ENCODE measurements around the gene RADIL.

The RADIL gene

DNA sequence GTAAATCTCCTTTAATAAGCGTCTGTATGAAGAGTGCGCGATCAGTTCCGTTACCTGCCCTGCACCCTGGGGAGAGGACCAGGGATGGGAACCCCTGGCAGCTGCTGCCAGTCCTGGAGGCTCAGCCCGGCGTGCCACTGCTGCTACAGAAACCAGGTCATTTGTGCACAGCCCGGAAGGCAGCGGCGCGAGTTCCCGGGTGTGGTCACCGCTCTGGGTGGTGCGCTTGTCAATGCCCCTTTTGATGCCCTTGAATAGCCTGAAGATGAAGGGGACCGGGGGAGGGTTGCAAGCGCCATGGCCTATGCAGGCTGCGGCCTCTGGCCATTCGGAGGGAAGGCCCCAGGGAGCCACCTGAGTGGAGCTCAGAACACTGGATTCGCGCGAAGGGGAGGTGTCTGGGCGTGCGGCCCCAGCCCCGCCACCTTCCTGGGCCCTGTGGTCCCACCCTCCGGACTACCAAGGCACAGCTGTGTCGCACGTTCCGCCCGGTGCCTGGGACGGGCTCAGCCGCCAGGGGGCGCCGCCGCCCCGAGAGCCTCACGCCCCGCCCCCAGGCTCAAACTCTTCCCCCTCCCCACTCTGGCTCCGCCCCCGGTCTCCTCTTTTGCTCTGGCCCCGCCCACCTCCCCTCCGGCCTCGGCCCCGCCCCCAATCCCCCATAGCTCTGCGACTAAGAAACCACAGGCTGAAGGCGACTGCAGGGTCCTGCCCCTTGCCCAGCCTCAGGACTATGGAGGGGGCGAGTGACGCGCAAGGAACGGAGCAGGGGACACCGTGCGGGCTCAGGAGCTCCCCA, 91.6 kb downstream of the RADIL start:
- DNase-seq, result no peak

DNA sequence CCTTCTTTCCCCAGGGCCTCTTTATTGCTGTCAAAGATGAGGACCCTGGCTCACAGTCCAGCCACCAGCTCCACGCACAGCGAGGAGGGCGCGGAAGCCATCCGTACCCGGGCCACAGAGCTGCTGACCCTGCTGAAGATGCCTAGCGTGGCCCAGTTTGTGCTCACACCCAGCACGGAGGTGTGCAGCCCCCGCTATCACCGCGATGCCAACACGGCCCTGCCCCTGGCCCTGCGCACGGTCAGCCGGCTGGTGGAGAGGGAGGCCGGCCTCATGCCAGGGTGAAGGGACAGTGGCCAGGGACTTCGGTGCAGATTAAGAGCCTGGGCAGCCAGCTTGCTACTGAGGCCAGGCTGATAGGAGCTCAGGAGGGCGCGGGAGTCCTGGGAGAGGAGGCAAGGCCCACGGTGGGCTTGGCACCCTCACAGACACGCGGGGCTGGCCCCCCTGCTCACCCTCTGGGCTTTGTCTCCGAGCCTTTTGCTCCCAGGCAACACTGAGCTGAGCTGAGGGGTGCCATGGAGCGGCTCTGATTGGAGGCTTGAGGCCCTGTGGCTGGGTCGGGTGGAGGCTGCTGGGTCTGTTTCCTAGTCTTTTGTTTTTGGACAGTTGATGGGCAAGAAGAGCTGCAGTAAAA, 92.3 kb downstream of the RADIL start:
- no peak for DNase-seq

DNA sequence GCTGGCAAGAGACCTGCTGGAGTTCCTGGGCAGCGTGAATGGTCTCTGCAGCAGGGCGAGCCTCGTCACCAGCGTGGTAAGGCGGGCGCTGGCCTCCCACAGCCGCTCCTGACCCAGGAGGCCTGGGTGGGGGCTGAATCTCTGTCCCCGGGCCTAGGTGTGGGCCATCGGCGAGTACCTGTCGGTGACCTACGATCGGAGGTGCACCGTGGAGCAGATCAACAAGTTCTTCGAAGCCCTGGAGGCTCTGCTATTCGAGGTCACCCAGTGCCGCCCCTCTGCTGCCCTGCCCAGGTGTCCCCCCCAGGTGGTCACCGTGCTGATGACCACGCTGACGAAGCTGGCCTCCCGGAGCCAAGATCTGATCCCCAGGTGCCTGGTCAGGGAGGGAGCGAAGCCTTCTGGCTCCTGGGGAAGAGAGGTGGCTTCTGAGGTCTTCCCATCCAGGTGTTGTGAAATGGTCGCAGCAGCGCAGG, 93.0 kb downstream of the RADIL start:
- DNase-seq, result no peak

DNA sequence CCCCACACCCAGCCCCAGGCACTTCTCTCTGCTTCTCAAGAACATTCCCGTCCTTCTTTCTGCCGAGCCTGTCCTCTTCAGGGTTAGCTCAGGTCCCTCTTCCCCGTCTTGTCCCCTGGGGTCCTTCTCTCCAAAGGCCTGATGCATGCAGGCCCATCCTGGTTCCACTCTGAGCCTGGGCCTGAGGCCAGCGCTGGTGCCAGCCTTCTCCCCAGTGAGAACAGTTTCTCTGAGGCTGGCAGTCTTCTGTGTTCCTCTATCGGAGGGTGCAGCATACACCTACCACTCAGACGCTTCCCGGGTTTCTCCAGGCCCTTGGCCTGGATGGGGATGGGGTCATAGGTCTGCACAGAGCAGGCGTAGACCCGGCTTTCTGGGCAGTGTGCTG, 93.4 kb downstream of the RADIL start:
- DNase-seq, result no peak

DNA sequence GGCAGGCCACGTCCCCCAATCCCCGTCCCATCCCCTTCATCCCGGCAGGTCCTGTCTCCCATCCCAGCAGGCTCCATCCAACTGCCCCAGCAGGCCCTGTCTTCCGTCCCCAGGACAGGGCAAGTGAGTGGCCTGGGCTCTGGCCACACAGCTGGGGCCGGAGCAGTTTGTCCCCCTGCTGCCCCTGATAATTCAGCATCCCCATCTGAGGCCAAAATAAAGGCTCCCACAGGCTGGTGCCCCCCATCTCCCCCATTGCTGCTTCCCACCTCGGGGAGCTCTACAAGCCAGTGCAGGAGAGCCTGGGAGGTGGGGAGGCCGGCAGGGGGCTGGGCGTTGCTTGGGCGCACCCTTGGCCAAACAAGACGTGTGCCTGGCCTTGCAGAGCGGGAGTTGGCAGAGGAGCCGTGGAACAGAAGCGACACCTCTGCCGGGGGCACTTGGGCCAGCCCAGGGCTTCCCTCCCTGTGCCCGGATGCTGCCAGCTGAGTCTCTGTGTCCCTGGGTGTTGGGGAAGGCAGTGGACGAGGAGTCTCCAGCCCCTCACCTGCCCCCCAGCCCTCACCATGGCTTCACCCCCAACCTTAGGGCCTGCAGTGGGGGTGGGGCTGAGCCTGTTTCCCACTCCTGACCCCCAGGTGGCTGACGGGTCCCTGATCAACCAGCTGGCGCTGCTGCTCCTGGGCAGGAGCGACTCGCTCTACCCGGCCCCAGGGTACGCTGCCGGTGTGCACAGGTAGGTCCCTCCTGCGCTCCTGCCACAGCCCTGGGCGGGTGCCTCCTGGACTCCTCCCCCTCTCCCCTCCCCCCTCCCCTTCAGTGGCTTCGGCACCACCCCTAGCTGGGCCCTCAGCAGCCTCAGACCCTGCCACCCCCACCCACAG, 94.1 kb downstream of the RADIL start:
- no peak for DNase-seq

DNA sequence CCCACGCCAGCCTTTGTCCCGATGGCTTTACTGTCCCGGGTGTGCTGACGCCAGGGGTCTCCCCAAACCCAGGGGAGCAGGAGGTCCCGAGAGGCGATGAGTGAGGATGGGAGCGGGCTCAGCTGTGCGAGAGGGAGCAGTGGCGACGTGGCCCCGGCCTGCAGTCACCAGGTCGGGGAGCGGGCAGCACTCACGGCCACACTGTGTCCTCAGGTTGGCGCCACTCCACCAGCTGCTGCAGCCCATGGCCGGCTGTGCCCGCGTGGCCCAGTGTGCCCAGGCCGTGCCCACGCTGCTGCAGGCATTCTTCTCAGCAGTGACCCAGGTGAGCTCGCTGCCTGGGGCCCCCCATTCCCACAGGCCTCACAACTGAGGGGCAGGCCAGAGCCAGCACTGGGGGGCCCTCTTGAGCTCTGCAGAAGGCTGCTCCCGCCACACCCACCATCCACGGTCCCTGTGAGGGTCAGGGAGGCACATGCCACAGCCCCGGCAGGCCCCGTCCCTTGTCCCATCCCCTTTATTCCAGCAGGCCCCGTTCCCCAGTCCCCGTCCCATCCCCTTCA, 94.8 kb downstream of the RADIL start:
- no peak for DNase-seq

DNA sequence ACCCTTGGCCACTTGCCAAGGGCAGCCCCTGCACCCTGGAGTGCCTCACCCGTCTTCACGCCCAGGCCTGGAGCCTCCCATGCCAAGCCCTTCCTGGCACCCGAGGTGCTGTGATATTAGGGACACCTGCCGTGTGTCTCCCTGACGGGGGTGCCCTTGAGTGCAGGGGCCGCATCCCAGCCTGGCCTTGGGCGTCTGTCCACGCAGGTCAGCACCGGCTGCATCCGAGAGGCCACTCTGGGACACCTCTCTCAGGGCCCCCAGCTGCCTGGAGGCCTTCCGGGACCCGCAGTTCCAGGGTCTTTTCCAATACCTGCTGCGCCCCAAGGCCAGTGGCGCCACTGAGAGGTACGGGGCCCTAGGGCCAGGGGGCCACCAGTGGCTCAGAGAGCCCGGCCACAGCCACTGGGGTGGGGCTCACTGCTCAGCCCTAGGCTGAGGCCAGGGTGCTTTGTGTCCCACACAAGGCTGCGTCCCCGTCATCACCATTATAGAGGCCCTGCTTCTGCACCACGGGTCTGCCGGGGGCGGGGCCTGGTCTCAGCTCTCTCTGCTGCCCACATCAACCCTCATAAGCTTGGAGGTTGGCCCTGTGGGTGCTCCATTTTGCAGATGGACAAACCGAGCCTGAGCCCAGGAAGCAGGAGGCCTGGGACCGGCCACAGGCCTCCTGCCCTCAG, 95.4 kb downstream of the RADIL start:
- DNase-seq, result no peak

DNA sequence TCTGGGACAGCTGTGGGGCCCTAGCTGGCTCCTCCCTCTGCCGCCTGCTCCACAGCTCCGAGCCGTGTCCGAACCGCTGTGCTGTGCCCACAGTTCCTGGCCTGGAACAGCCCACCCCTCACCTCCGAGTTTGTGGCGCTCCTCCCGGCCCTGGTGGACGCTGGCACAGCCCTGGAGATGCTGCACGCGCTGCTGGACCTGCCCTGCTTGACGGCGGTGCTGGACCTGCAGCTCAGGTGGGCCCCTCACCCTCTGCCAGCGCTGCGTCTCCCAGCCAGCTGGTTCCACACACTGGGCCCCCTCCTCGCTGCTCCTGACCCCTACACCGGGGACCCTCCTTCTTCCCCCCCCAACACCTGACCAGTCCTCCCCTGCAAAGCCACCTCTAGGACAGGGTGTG, 96.0 kb downstream of the RADIL start:
- no peak for DNase-seq

DNA sequence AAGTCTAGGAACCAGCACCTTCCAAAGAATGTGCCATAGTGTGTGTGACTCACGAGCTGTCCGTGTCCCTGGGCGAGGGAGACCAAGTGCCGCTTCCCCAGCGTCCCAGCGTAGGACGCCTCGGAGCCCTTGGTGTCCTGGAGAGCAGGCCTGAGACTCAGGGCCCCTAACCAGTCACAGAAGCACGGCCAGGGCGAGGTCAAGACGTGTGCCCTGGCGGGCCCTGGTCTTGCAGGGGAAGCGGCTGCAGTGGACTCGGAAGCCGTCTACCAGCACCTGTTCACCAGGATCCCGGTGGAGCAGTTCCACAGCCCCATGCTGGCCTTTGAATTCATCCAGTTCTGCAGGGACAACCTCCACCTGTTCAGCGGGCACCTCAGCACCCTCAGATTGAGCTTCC, 97.5 kb downstream of the RADIL start:
- no peak for DNase-seq

DNA sequence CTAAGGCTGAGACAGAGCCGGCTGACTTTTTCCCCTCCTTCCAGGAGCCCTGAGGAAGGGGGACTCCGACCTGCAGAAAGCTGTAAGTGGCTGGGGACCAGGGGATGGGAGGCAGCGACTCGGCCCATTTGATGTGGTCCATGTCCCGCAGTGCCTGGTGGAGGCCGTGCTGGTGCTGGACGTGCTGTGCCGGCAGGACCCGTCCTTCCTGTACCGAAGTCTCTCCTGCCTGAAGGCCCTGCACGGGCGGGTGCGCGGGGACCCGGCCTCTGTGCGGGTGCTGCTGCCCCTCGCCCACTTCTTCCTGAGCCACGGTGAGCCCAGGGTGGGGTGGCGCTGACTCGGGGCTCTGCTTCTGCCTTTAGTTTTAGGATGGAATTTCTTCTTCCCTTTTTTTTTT, 98.1 kb downstream of the RADIL start:
- DNase-seq, result no peak

DNA sequence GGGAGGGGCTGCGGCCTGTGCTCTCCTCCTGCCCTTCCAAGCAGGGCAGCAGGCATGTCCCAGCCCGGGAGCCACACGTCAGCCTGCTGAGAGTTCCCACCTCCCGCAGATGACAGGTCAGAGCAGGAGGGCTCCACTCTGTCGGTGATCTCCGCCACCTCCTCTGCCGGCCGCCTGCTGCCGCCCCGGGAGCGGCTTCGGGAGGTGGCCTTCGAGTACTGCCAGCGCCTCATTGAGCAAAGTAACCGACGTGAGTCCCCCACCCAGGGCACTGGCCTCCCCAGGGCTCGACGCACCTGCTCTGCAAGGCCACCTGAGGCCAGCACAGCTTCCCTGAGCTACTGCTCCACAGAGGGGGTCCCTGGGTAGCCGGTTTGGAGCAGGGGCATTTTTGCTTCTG, 98.7 kb downstream of the RADIL start:
- no peak for DNase-seq

DNA sequence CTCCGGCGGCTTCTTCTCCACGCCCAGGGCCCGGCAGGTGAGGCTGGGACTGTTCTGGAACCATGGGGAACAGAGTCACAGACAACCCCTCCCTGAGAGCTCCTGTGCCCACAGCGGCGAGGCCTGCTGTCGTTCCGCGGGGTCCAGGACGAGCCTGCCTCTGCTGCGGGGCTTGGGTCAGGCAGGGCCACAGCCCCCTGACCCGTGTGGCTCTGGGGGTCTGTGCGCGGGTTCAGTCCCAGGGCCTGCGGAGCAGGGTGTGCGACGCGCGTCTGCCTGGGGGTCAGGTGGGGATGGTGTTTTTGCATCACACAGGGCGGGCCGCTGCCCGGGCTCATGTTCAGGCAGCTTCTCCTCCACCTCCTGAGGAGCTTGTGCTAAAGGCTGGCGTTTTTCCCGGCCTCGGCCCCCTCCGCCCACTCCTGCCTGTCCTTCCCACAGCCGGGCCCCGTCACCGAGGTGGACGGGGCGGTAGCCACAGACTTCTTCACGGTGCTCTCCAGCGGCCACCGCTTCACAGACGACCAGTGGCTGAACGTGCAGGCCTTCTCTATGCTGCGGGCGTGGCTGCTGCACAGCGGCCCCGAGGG, 99.7 kb downstream of the RADIL start:
- no peak for DNase-seq

DNA sequence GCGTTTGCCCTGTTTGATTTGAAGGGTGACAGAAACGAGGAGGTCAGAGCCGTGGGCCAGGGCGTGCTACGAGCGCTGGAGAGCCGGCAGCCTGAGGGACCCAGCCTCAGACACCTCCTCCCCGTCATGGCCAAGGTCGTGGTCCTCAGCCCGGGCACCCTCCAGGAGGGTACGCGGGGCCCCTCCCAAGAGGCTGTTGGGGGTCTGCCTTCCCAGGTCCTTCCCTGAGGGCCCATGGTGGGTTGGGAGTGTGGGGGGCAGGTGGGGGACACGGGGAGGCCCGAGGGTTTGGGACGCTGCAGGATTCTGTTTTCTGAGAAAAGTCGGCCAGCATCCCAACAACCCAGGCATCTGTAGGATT, 100.2 kb downstream of the RADIL start:
- no peak for DNase-seq

DNA sequence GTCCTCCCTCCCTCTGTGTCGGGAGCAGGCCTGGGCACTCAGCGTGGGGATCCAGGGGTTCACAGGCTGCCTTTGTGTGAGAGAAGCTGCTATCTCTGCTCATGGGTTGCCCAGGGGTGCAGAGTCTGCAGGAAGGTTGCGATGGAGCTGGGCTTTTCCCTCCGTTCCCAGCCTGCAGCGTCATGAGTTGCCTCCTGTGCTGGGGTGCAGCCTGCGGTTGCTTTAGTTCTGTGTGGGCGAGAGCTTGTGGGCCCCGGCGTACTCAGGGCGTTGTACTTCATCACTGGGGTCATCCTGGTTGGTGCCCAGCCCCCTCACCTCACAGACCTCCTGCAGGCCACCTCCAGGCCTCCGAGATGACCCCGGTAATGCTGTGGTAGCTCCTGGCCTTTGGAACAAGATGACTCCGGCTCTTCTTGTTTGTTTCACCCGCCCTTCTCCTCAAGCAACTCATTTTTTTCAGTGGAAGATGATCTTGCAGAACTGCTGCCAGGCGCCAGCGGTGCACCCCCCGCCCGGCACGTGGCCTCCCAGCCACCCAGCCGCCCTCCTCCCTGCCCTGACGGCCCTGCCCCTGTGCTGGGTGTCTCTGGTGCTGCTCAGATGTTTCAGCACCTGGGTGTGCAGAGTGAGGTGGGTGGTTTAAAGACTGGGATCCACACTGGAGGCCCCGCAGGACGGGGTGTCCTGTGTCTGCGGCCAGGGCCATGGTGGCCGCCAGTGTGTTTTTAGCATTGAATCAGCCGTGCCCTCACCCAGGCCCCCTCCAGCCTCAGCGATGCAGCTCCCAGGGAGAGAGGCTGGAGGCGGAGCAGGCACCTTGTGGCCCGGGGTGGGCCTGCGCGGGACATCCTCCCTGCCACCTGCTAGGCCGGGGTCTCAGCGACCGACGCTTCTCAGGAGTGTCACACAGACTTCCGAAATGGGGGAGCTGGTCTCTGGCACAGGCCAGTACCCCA, 100.9 kb downstream of the RADIL start:
- DNase-seq, result no peak

DNA sequence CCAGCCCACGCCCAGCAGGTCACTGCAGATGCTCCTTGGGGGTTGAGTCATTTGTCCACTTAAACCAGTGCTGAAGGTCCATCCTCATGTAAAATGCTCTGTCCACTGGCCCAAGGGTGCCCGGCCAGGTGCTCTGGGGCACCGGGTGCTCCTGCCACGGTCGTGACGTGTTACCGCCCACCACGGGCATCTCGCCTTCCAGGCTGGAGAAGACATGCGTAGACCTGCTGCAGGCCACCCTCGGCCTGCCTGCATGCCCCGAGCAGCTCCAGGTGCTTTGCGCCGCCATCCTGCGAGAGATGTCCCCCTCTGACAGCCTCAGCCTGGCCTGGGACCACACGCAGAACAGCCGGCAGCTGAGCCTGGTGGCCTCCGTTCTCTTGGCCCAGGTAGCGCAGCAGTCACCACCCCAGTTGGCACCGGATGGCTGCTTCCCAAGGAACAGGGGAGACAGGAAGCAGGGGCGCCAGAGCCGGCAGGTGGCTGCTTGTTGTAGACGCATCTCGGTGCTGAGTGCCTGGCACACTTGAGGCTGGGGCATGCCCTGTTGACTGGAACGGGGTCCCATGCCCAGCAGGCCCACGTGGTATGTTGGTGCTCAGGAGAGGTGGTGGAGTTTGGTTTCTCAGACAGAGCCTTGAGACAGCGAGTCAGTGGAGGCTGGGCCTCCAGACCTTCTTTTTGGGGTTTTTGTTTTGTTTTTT, 102.0 kb downstream of the RADIL start:
- no peak for DNase-seq

DNA sequence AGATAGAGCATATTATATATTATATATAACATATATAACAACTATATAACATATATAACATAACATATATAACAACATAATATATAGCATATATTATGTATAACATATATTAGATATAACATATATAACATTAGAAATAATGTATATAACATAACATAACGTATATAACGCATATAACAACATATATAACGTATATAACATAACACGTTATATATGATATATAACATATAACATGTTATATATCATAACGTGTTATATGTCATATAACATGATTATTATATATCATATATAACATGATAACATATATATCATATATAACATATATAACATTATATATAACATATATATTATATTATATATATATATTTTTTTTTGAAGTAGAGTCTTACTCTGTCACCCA, 104.4 kb downstream of the RADIL start:
- no peak for DNase-seq

DNA sequence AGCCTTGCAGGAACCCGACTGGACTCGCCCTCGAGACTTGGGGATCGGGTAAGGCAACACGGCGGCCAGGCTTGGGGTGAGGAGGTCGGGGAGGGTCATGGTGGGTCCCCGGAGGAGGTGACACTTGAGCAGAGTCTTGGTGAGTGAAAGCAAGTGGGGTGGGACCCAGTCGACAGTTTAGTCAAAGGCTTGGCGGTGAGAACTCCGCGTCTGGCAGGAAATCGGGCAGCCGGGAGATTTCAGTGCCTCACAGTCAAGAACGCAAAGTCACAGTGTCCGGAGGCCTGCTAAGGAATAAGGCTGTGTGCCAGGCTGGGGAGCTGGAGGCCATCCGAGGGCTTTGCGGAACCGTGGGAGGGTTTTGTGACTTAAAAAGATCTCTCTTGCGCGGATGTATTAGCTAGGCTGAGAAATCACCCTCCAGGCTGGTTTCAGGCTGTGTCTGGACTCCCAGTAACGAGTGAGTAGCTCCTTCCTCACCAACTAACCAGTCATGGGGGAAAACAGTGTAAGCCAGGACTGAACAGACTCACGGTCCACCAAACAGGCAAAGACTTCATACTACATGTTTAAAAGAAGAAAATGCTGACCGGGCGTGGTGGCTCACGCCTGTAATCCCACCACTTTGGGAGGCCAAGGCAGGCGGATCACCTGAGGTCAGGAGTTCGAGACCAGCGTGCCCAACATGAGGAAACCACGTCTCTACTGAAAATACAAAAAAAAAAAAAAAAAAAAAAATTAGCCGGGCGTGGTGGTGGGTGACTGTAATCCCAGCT, 107.5 kb downstream of the RADIL start:
- DNase-seq, result peak; percentile 50

DNA sequence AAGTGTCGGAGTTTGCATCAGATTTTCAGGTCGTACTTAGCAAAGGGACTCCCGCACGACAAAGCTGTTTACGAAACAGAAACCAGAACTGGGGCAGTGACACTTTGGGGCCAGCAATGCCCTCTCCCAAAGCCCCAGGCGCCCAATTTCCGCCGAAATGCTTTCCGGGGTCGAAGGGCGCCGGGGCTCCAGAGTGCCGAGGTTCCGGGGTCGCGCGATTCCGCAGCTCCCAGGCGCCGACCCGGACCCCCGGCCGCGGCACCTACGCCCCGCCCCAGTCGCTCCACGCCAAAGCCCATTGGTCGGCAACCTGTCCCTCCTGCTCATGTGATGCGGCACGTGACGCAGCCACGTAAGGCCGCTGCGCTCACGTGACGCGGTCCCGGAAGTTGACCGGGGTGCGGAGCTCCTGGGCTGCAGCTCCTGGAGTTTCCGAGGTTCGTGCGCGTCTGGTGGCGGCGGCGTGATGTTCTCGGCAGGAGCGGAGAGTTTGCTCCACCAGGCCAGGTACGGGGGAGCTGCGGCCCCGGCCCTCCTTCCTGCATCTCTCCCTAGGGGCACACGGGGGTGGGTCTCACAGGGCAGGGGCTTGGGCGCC, 108.2 kb downstream of the RADIL start, which contains the start of gene AP5Z1:
Gene AP5Z1 (plus strand): TSS at position 374 of the 598 bp plus-strand sequence. CDS start 93 bp downstream, at position 467.
- peak; percentile 93 for DNase-seq

DNA sequence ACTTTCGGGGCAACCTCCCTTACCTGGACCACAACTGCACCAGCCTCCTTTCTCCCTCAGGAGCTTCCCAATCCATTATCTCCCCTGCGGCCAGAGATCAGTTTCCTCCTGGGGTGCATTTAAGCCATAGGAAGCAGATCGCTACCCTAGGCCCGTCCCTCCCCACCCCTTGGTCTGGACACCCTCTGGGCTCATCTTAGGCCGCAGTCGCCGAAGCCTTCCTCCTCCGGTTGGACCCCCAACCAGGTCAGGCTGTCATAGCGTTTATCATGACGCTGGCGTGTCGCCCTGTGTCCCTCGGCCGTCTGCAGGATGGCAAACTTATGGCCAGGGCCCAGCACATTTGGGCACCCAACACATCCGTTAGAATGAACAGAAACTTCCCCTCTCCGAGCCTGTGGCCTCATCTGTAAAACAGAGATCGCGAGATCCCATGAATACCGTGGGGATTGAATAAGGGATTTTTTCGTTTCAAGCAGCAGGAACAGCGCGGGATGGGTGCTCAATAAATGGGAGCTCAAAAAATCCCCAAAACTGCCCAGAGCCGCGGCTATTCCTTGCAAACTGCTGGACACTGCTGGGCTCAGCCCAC, 108.8 kb downstream of the RADIL start:
- peak; percentile 67 for DNase-seq
